ENCODE results near the gene ITGA3. TPM values are rescaled to one million over a fixed set of nuclear protein-coding genes. Genes with fewer than 3 reads are reported as not detected.

ITGA3 gene
- total RNA-seq, 1 experiment from 2014 or later, result 1.4 TPM

- no TSS peak for BruUV-seq (replicated peaks)
- no peak for DNase-seq (ENCODE audit: low spot score)
- no peaks in the 10 kb centered on the region for H3K9me3 ChIP-seq (ENCODE audit: low read depth, low read length, poor library complexity, severe bottlenecking)
- TF ChIP-seq CTCF (conservative IDR thresholded peaks at IDR 0.05; ENCODE audit: low read depth, low read length), result no peak
- TF ChIP-seq EZH2 (IDR thresholded peaks at IDR 0.05; ENCODE audit: borderline replicate concordance, low read depth, low read length, poor library complexity, severe bottlenecking), result no peak
- H3K36me3 ChIP-seq (ENCODE audit: insufficient read depth, low read length, poor library complexity, severe bottlenecking), result no peaks in the 10 kb centered on the region
- H3K27me3 ChIP-seq (replicated peaks; ENCODE audit: insufficient read depth, low read depth, low read length, poor library complexity), result no peaks in the 10 kb centered on the region
- ChIA-PET POLR2A (ENCODE audit: low non-redundant PET) (no interaction called here), CTCF (no interaction called here)
- peaks cover 10% of the 10 kb centered on the region for H3K4me1 ChIP-seq (ENCODE audit: insufficient read depth, low read length, poor library complexity, severe bottlenecking)
- H3K4me3 ChIP-seq (ENCODE audit: low read depth, low read length, poor library complexity, severe bottlenecking), result peak overlapping the region; percentile 77
- intact Hi-C loops (cut with micrococcal nuclease; ENCODE audit: unreplicated experiment), result no loop called here
- H3K27ac ChIP-seq (ENCODE audit: low read depth, low read length, poor library complexity, severe bottlenecking), result peak overlapping the region; percentile 82
These were observed 40.2 kb downstream of the ITGA3 start for GRCh38 chr17:50096092-50096491.

GRCh38 chr17:50096758-50097157 lies 40.8 kb downstream of the ITGA3 start:
- Histone ChIP-seq H3K4me1 (ENCODE audit: insufficient read depth, low read length, poor library complexity, severe bottlenecking) (peaks cover 10% of the 10 kb centered on the region), H3K27ac (ENCODE audit: low read depth, low read length, poor library complexity, severe bottlenecking) (no peak overlapping the region), H3K27me3 (replicated peaks; ENCODE audit: insufficient read depth, low read depth, low read length, poor library complexity) (no peaks in the 10 kb centered on the region), H3K9me3 (ENCODE audit: low read depth, low read length, poor library complexity, severe bottlenecking) (no peaks in the 10 kb centered on the region), H3K36me3 (ENCODE audit: insufficient read depth, low read length, poor library complexity, severe bottlenecking) (no peaks in the 10 kb centered on the region), H3K4me3 (ENCODE audit: low read depth, low read length, poor library complexity, severe bottlenecking) (no peak overlapping the region)
- ChIA-PET POLR2A (ENCODE audit: low non-redundant PET) (no interaction called here), CTCF (no interaction called here)
- intact Hi-C loops (cut with micrococcal nuclease; ENCODE audit: unreplicated experiment), result no loop called here
- BruUV-seq (replicated peaks), result no TSS peak
- DNase-seq (ENCODE audit: low spot score), result no peak
- TF ChIP-seq EZH2 (IDR thresholded peaks at IDR 0.05; ENCODE audit: borderline replicate concordance, low read depth, low read length, poor library complexity, severe bottlenecking) (no peak), CTCF (conservative IDR thresholded peaks at IDR 0.05; ENCODE audit: low read depth, low read length) (no peak)

GRCh38 chr17:50097455-50097854 lies 41.5 kb downstream of the ITGA3 start:
- Histone ChIP-seq H3K4me3 (ENCODE audit: low read depth, low read length, poor library complexity, severe bottlenecking) (no peak overlapping the region), H3K27ac (ENCODE audit: low read depth, low read length, poor library complexity, severe bottlenecking) (no peak overlapping the region), H3K4me1 (ENCODE audit: insufficient read depth, low read length, poor library complexity, severe bottlenecking) (peaks cover 10% of the 10 kb centered on the region), H3K27me3 (replicated peaks; ENCODE audit: insufficient read depth, low read depth, low read length, poor library complexity) (no peaks in the 10 kb centered on the region), H3K9me3 (ENCODE audit: low read depth, low read length, poor library complexity, severe bottlenecking) (no peaks in the 10 kb centered on the region), H3K36me3 (ENCODE audit: insufficient read depth, low read length, poor library complexity, severe bottlenecking) (no peaks in the 10 kb centered on the region)
- TF ChIP-seq EZH2 (IDR thresholded peaks at IDR 0.05; ENCODE audit: borderline replicate concordance, low read depth, low read length, poor library complexity, severe bottlenecking), result no peak
- TF ChIP-seq CTCF (conservative IDR thresholded peaks at IDR 0.05; ENCODE audit: low read depth, low read length), result no peak
- no peak for DNase-seq (ENCODE audit: low spot score)
- ChIA-PET POLR2A (ENCODE audit: low non-redundant PET) (no interaction called here), CTCF (no interaction called here)
- no TSS peak for BruUV-seq (replicated peaks)
- intact Hi-C loops (cut with micrococcal nuclease; ENCODE audit: unreplicated experiment), result no loop called here

All from A673 (cell line).